GM23248 (cell line): ENCODE measurements around the gene SARM1.

Experiments
- EZH2 ChIP-seq: fragments of 200-600 bp; sonication (generic); IDR thresholded peaks from 2 replicates; pipeline ENCODE4 v1.6.1; 2018; ENCODE audit warnings: antibody characterized with exemption, mild to moderate bottlenecking; ENCODE audit not compliant: insufficient read depth, poor library complexity, severe bottlenecking
- EZH2phosphoT487 ChIP-seq: fragments of 200-600 bp; sonication (generic); IDR thresholded peaks from 2 replicates; pipeline ENCODE4 v1.6.1; 2018; ENCODE audit warnings: antibody characterized with exemption, moderate library complexity, mild to moderate bottlenecking, low read depth; ENCODE audit not compliant: insufficient read depth

- TF ChIP-seq EZH2 (no peak), EZH2phosphoT487 (no peak)
Measured at GRCh38 chr17:28367641-28368305, 3.7 kb upstream of the SARM1 start.
